COLO829 (cell line): ENCODE data around the gene TSPAN7.

ENCODE experiments used
- DNase-seq: peaks from one replicate; pipeline ENCODE4 v3.0.0; 2012; ENCODE audit warnings: low spot score

The TSPAN7 gene

GRCh38 chrX:38595801-38596200 lies 34.5 kb downstream of the TSPAN7 start:
- DNase-seq: no peak

- DNase-seq: no peak
Measured at GRCh38 chrX:38596939-38597338, 35.6 kb downstream of the TSPAN7 start.

GRCh38 chrX:38599796-38600755 lies 38.7 kb downstream of the TSPAN7 start:
- DNase-seq: no peak

- DNase-seq: no peak
Measured at GRCh38 chrX:38601866-38602265, 40.5 kb downstream of the TSPAN7 start.

- DNase-seq: no peak
Measured at GRCh38 chrX:38606821-38607220, 45.5 kb downstream of the TSPAN7 start.

- DNase-seq: no peak
Measured at GRCh38 chrX:38607976-38608375, 46.6 kb downstream of the TSPAN7 start.

- no peak for DNase-seq
Measured at GRCh38 chrX:38610849-38611248, 49.5 kb downstream of the TSPAN7 start.

- DNase-seq: no peak
Measured at GRCh38 chrX:38612281-38612680, 50.9 kb downstream of the TSPAN7 start.

- no peak for DNase-seq
Measured at GRCh38 chrX:38614485-38614884, 53.1 kb downstream of the TSPAN7 start.

GRCh38 chrX:38616904-38617303 lies 55.6 kb downstream of the TSPAN7 start:
- DNase-seq: no peak

GRCh38 chrX:38618180-38618579 lies 56.8 kb downstream of the TSPAN7 start:
- DNase-seq: no peak

- no peak for DNase-seq
Measured at GRCh38 chrX:38620623-38621022, 59.3 kb downstream of the TSPAN7 start.

GRCh38 chrX:38626296-38626695 lies 65.0 kb downstream of the TSPAN7 start:
- DNase-seq: no peak

- peak; percentile 1 for DNase-seq
Measured at GRCh38 chrX:38627683-38628082, 66.3 kb downstream of the TSPAN7 start.

- no peak for DNase-seq
Measured at GRCh38 chrX:38628587-38628986, 67.2 kb downstream of the TSPAN7 start.

- DNase-seq: no peak
Measured at GRCh38 chrX:38632516-38632915, 71.2 kb downstream of the TSPAN7 start.

- no peak for DNase-seq
Measured at GRCh38 chrX:38634665-38635064, 73.3 kb downstream of the TSPAN7 start.

- no peak for DNase-seq
Measured at GRCh38 chrX:38636949-38637819, 75.8 kb downstream of the TSPAN7 start.

GRCh38 chrX:38638952-38639529 lies 77.7 kb downstream of the TSPAN7 start:
- no peak for DNase-seq

- no peak for DNase-seq
Measured at GRCh38 chrX:38639730-38640129, 78.4 kb downstream of the TSPAN7 start.

- DNase-seq: no peak
Measured at GRCh38 chrX:38641197-38641596, 79.9 kb downstream of the TSPAN7 start.

- DNase-seq: no peak
Measured at GRCh38 chrX:38643903-38644302, 82.6 kb downstream of the TSPAN7 start.

- DNase-seq: no peak
Measured at GRCh38 chrX:38646129-38646528, 84.8 kb downstream of the TSPAN7 start.
